NOMO-1 (cell line): ENCODE measurements around the gene CLCN6.

ENCODE experiments used
- DNase-seq, 2 experiments: peaks; one replicate each; lab custom pipeline; 2025; ENCODE audit not compliant: unreplicated experiment in 2 of 2; lab: John Stamatoyannopoulos, UW

Gene CLCN6

DNA sequence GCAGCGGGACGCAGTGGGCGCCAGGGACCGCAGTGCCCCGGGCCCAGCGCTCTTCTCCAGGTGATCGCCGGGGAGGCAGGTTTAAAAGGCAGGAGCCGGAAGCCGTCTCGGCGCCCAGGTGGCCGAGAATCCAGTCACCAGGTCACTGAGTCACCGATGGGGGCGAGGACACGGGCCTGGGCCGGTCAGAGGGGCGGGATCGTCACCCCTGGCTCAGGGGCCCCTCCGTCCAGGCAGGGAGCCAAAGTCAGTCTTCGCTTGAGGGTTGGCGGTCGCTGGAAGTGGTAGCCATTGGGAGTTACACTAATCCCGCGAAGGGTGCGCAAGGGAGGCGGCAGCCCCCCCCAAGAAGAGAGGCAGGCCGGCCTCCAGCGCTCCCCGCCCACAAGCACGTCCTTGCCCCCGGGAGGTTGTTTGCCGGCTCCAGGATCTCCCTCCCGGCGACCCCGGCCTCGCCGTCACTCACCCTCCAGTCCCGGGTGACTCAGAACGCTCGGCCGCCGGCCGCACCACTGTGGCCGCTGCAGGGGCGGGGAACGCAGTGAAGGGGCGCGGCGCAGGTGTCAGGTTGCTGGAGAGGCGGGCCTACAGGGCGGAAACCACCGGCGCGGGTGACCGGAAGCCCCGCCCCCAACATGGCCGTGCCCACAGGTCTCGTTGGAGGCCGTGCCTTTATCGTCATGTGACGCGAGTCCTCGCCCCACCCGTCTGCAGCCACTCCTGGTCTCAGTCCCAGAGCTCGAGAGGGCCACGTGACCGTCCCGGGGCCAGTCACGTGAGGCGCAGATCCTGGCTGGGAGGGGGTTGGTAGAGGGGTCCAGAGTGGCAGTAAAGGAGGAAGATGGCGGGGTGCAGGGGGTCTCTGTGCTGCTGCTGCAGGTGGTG is at the start of gene CLCN6, which contains the start of gene MTHFR:
TSS of gene CLCN6 (plus strand) at position 770 of the 885 bp plus-strand sequence. CDS start at position 842, 72 bp downstream.
TSS of gene MTHFR (minus strand) at position 543 of the 885 bp plus-strand sequence. CDS start 2,848 bp downstream, outside the sequence.
- DNase-seq = peak; percentile 99

- no peak for DNase-seq
Measured at GRCh38 chr1:11757047-11757446, 48.9 kb upstream of the CLCN6 start.

DNA sequence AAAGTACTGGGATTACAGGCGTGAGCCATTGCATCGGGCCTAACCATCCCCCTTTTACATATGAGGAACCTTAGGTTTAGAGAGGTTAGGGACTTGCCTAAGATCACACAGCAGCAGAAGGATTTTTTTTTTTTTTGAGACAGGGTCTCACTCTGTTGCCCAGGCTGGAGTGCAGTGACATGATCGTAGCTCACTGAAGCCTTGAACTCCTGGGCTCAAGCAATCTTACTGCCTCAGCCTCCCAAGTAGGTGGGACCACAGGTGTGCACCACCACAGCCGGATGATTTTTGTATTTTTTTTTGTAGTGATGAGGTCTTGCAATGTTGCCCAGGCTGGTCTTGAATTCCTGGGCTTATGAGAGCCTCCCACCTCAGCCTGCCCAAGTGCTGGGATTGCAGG is 46.2 kb upstream of the CLCN6 start:
- DNase-seq = no peak

DNA sequence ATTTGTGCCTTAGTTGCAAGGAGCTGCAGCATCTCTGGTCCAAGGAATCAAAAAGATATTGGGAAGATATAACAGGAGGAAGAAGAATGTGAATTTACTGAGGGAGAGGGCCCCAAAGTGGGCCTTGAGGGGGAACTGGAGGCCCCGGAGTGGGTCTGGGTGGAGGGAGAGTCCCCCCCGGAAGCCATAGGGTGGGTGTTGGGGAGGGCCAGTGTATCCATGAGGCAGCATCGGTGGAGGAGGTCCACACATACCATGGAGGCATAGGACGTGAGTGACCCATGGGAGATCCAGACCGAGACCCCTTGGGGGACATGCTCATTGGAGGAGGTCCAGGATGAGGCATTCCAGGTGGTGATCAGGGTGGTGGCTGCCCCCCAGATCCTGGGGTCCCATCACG is 44.7 kb upstream of the CLCN6 start:
- no peak for DNase-seq

GRCh38 chr1:11761988-11762406 is 44.0 kb upstream of the CLCN6 start, which contains the start of gene C1orf167:
TSS of gene C1orf167 (plus strand) at chr1:11762193. CDS start at chr1:11764401, 2,208 bp downstream.
- no peak for DNase-seq

DNA sequence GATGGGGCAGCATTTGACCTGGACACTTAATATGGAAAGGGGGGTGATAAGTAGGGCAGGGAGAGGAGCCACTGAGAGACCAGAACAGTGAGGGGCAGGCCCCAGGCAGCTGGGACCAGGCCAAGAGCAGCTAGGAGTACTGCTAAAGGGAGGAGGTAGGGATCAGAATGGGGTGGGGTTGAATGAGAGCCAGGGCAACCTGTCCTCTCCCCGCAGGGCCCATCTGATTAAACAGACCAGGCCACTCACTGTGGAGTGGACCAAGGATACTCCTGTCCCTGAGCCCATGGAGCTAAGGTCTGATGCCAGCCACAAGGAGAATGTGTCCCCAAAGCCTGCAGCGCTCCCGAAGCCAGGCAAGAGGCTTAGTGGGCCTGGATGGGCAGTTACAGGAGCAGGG is 41.9 kb upstream of the CLCN6 start:
- DNase-seq = no peak

GRCh38 chr1:11764519-11764918 is 41.5 kb upstream of the CLCN6 start:
- DNase-seq = no peak

- DNase-seq = no peak
Measured at GRCh38 chr1:11765661-11766428, 40.1 kb upstream of the CLCN6 start.

- no peak for DNase-seq
Measured at GRCh38 chr1:11766429-11766776, 39.6 kb upstream of the CLCN6 start.

- DNase-seq = no peak
Measured at GRCh38 chr1:11767922-11768704, 37.9 kb upstream of the CLCN6 start.

GRCh38 chr1:11768821-11769220 is 37.2 kb upstream of the CLCN6 start:
- DNase-seq = no peak

- no peak for DNase-seq
Measured at GRCh38 chr1:11769274-11769673, 36.7 kb upstream of the CLCN6 start.

GRCh38 chr1:11770011-11770410 is 36.0 kb upstream of the CLCN6 start:
- DNase-seq = no peak

GRCh38 chr1:11771481-11772043 is 34.4 kb upstream of the CLCN6 start:
- DNase-seq = no peak

GRCh38 chr1:11772458-11772857 is 33.5 kb upstream of the CLCN6 start:
- peak in 1 of 2 experiments; percentile 16 for DNase-seq

GRCh38 chr1:11774753-11775152 is 31.2 kb upstream of the CLCN6 start:
- DNase-seq = no peak

GRCh38 chr1:11777658-11778322 is 28.2 kb upstream of the CLCN6 start:
- no peak for DNase-seq

GRCh38 chr1:11778336-11778735 is 27.7 kb upstream of the CLCN6 start:
- no peak for DNase-seq

DNA sequence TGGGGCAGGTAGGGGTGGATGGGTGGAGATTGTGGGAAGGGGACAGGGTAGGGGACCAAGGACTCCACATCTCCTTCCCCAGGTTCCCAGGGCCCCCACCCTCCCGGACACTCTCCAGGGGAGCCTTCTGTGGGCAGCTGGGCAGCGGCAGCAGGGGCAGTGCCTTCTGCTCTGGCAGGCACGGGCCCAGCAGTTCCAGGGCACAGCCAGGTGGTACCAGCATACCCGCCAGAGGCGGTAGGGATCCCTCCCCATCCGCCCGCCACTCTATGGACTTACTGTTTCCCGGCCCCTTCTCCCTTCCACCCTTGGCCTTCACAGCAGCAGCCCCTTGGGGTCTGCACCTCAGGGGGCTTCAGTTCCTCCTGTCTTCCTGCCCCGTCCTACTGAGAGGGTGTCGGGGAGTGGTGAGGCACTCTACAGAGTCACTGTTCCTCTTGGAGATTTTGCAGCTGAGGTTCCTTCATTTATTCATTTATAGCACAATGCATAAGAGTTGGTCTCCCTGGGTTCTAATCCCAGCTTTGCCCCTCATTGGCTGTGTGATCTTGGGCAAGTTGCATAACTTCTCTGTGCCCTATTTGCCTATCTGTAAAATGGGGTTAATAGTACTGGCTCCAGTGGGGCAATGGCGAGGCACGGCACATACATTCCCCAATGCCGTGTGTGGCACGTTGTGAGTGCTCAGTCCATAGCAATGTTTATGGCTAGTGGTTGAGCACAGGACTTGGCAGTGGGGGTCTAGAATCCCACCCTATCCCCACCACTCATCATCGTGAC is 27.0 kb upstream of the CLCN6 start:
- no peak for DNase-seq
